Endothelial cell of umbilical vein (primary cell): ENCODE data around the gene DDX51. TPM values are rescaled to one million over a fixed set of nuclear protein-coding genes. Genes with fewer than 3 reads are reported as not detected.

Source experiments
- BruUV-seq: library from RNA; stranded (reverse); fragments of 400-500 nt; replicated peaks from 2 replicates; lab custom pipeline; 2021; lab: Mats Ljungman, UMichigan
- CTCF ChIA-PET: fragments of 300-600, 350-600 bp; sonication (Branson Sonifier 250); formaldehyde crosslinking; loops from one replicate; lab custom pipeline; 2021; ENCODE audit warnings: antibody characterized with exemption, inconsistent platforms; lab: Charles Lee
- POLR2A ChIA-PET: fragments of 300-600, 350-600 bp; sonication (Branson Sonifier 250); formaldehyde crosslinking; loops from one replicate; lab custom pipeline; 2021; ENCODE audit warnings: antibody characterized with exemption, inconsistent platforms; lab: Charles Lee
- DNase-seq: peaks from one replicate; pipeline ENCODE4 v3.0.0-alpha.2; 2011; ENCODE audit warnings: low read depth, low spot score
- FAIRE-seq: peaks from 2 replicates; lab custom pipeline; 2011; peaks lifted over from hg19 to GRCh38; lab: Jason Lieb, UNC
- H2AFZ ChIP-seq: 2 replicates; pipeline ENCODE4 v1.6.0; 2012; ENCODE audit warnings: low read depth, low read length, control low read depth, inconsistent platforms
- H3K27ac ChIP-seq: 2 replicates; pipeline ENCODE4 v1.5.1; 2011; ENCODE audit warnings: low read depth, mild to moderate bottlenecking, control low read depth, low read length, moderate library complexity; ENCODE audit not compliant: insufficient read depth
- H3K27me3 ChIP-seq, 2 experiments: 2 replicates each; pipeline versions ENCODE4 v1.6.0 to v1.6.1; 2011; ENCODE audit warnings: low read length in 2 of 2, mixed read lengths in 1 of 2; ENCODE audit not compliant: control insufficient read depth in 2 of 2, insufficient read depth in 2 of 2
- H3K36me3 ChIP-seq, 2 experiments: 2 replicates in 1 of 2; 3 replicates in 1 of 2; pipeline ENCODE4 v1.5.1; 2011; ENCODE audit warnings: low read length in 2 of 2, mild to moderate bottlenecking in 1 of 2, moderate library complexity in 1 of 2; ENCODE audit not compliant: control insufficient read depth in 2 of 2, insufficient read depth in 2 of 2; ENCODE audit errors: extremely low read depth in 1 of 2
- H3K4me1 ChIP-seq: 3 replicates; pipeline ENCODE4 v1.5.1; 2011; ENCODE audit warnings: mild to moderate bottlenecking, low read length; ENCODE audit not compliant: control insufficient read depth, insufficient read depth; ENCODE audit errors: extremely low read depth
- H3K4me2 ChIP-seq: 2 replicates; pipeline ENCODE4 v1.6.1; 2011; ENCODE audit warnings: low read length, control low read depth, mixed read lengths; ENCODE audit not compliant: insufficient read depth
- H3K4me3 ChIP-seq, 3 experiments: fragments of 200-600 bp in 1 of 3; sonication (generic), shearing (Covaris generic) in 1 of 3; replicated peaks in 1 of 3; 2 replicates each; pipeline ENCODE4 v1.5.1; 2011 to 2016; ENCODE audit warnings: control low read depth in 3 of 3, low read length in 3 of 3, mild to moderate bottlenecking in 2 of 3, inconsistent platforms in 1 of 3, low read depth in 1 of 3, moderate library complexity in 1 of 3; ENCODE audit not compliant: insufficient read depth in 1 of 3
- H3K79me2 ChIP-seq: 2 replicates; pipeline ENCODE4 v1.6.0; 2012; ENCODE audit warnings: low read length, inconsistent platforms; ENCODE audit not compliant: control insufficient read depth, insufficient read depth
- H3K9ac ChIP-seq: replicated peaks from 2 replicates; pipeline ENCODE3; 2011; ENCODE audit warnings: low read length, control low read depth; ENCODE audit not compliant: insufficient read depth; ENCODE audit errors: extremely low read depth
- H3K9me1 ChIP-seq: replicated peaks from 3 replicates; pipeline ENCODE4 v1.6.0; 2011; ENCODE audit warnings: mild to moderate bottlenecking, low read length; ENCODE audit not compliant: control insufficient read depth, insufficient read depth; ENCODE audit errors: extremely low read depth
- H3K9me3 ChIP-seq: replicated peaks from 2 replicates; pipeline ENCODE4 v1.5.1; 2012; ENCODE audit warnings: low read length, inconsistent platforms; ENCODE audit not compliant: control insufficient read depth, insufficient read depth
- H4K20me1 ChIP-seq: replicated peaks from 2 replicates; pipeline ENCODE3; 2011; ENCODE audit warnings: mild to moderate bottlenecking, low read length; ENCODE audit not compliant: control insufficient read depth, insufficient read depth; ENCODE audit errors: extremely low read depth
- EZH2 ChIP-seq: IDR thresholded peaks from 2 replicates; pipeline ENCODE4 v1.6.1; 2012; ENCODE audit warnings: borderline replicate concordance, low read depth, mild to moderate bottlenecking, moderate library complexity, low read length, inconsistent platforms; ENCODE audit not compliant: severe bottlenecking
- FOS ChIP-seq: IDR thresholded peaks from 2 replicates; pipeline ENCODE4 v1.6.1; 2011; ENCODE audit warnings: mild to moderate bottlenecking, low read length, moderate library complexity, borderline replicate concordance; ENCODE audit not compliant: insufficient read depth
- JUN ChIP-seq: IDR thresholded peaks from 2 replicates; pipeline ENCODE4 v1.6.1; 2011; ENCODE audit warnings: borderline replicate concordance, low read depth; ENCODE audit not compliant: insufficient read length, insufficient read depth
- POLR2A ChIP-seq: IDR thresholded peaks from 2 replicates; pipeline ENCODE4 v1.6.1; 2012; ENCODE audit warnings: low read depth, mild to moderate bottlenecking, control low read depth, low read length
- dilution Hi-C: fragments of 300-500 bp; cut with MboI; formaldehyde crosslinking; loops from one replicate; pipeline ENCODE4 v1.15.0; 2019; ENCODE audit warnings: low sequenced_read_pairs; ENCODE audit not compliant: extremely low pct_ligation_motif_present
- intact Hi-C: fragments of 100-400 bp; cut with micrococcal nuclease; formaldehyde crosslinking; loops from one replicate; pipeline ENCODE4 v1.10.0; 2022
- polyA plus RNA-seq, 4 experiments: library from polyadenylated mRNA; depleted of rRNA in 3 of 4; stranded (reverse) in 3 of 4; unstranded in 1 of 4; fragments of >200 nt; gene quantifications; 2 replicates each; pipeline versions ENCODE4 v1.2.1 to v1.2.3, GENCODE V29; 2011 to 2012; ENCODE audit warnings: missing spikeins in 1 of 4
- total RNA-seq: library from RNA; stranded (reverse); gene quantifications from 2 replicates; pipeline ENCODE4 v1.2.3, GENCODE V29; 2021
- TF ChIP-seq, protein P1 (sequence below), 2 donors: IDR thresholded peaks; 1 replicate in 1 of 2; 2 replicates in 1 of 2; pipeline ENCODE4 v1.5.1; 2011; ENCODE audit warnings: low read length in 2 of 2, mild to moderate bottlenecking in 2 of 2, moderate library complexity in 2 of 2, control low read depth in 1 of 2, inconsistent platforms in 1 of 2, low read depth in 1 of 2; ENCODE audit not compliant: insufficient read depth in 1 of 2; ENCODE audit errors: extremely low read depth in 1 of 2

Gene DDX51
- total and polyA plus RNA-seq, 2 donors (not counting 3 experiments of a cell fraction or from before 2014, with no cell fraction given): 11.4 to 23.5 TPM

DNA sequence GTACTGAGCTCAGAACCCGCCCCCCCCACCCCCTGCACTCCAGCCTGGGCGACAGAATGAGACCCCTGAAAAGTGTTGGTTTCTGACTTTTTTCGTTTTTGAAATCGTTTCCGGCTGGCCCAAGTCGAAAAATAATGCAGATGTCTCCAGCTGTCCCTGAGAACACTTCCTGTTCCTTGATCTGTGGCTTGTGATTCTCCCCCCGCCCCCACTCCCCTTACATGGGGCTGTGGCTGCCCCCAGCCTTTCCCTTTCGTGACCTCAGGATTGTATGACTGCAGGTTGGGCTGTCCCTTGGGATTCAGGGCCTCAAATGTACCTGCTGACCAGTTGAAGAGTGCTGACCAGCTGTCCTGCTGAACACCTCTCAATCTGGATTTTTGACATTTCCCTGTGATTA lies 34.2 kb upstream of the DDX51 start:
- Histone ChIP-seq H3K4me1 (no peaks in the 10 kb centered on the region), H4K20me1 (no peaks in the 10 kb centered on the region), H3K9me3 (no peaks in the 10 kb centered on the region), H2AFZ (no peak overlapping the region), H3K4me2 (no peak overlapping the region), H3K9ac (no peak overlapping the region), H3K79me2 (no peaks in the 10 kb centered on the region), H3K36me3 (no peaks in the 10 kb centered on the region), H3K27ac (no peak overlapping the region), H3K27me3 (no peaks in the 10 kb centered on the region), H3K9me1 (no peaks in the 10 kb centered on the region), H3K4me3 (no peak overlapping the region)
- BruUV-seq: no TSS peak
- dilution Hi-C loops: no loop called here
- DNase-seq (no peak), FAIRE-seq (no peak)
- POLR2A ChIA-PET: no interaction called here
- TF ChIP-seq, protein P1, sequence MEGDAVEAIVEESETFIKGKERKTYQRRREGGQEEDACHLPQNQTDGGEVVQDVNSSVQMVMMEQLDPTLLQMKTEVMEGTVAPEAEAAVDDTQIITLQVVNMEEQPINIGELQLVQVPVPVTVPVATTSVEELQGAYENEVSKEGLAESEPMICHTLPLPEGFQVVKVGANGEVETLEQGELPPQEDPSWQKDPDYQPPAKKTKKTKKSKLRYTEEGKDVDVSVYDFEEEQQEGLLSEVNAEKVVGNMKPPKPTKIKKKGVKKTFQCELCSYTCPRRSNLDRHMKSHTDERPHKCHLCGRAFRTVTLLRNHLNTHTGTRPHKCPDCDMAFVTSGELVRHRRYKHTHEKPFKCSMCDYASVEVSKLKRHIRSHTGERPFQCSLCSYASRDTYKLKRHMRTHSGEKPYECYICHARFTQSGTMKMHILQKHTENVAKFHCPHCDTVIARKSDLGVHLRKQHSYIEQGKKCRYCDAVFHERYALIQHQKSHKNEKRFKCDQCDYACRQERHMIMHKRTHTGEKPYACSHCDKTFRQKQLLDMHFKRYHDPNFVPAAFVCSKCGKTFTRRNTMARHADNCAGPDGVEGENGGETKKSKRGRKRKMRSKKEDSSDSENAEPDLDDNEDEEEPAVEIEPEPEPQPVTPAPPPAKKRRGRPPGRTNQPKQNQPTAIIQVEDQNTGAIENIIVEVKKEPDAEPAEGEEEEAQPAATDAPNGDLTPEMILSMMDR (IDR thresholded peaks at IDR 0.05; ENCODE audit: extremely low read depth in 1 of 2, insufficient read depth in 1 of 2, low read depth in 1 of 2, low read length in 2 of 2): no peak
- TF ChIP-seq EZH2: no peak
- intact Hi-C loops: no loop called here
- CTCF ChIA-PET: interaction anchor here (1.6 kb wide), 1 partner anchor 29 kb away, joined by 3 read pairs; no protein-coding TSS in a partner anchor

DNA sequence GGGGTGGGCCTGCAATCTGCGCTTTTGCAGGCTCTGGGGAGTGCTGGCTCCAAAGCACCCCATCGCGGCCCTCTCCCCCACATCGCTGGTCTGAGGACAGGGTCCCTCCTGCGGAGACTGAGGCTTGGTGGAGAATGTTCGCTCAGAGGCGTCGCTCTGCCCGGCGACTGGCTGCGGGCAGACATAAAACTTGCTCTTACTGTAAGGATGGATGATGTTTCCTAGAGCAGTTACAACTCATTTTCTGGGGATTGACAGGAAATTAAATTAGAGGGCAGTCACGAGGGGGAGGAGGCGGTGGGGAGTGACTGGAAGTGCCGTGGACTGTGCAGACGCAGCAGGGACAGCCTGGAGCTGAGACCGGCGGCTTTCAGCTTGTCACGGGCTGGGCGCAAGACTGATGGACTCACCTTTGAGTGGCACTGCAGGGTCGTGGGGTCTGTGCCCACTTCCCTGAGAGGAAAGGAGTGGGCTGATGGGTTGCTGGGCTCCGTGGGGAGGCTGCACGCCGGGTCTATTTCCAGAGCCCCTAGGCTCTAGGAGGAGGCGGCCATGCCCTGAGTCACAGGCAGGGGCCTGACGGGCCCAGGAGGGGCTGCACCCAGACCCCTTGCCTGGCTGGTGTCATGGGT lies 32.9 kb upstream of the DDX51 start:
- no TSS peak for BruUV-seq
- Histone ChIP-seq H3K27ac (no peak overlapping the region), H3K36me3 (no peaks in the 10 kb centered on the region), H3K4me3 (no peak overlapping the region), H2AFZ (no peak overlapping the region), H3K4me1 (no peaks in the 10 kb centered on the region), H3K9me3 (no peaks in the 10 kb centered on the region), H3K79me2 (no peaks in the 10 kb centered on the region), H4K20me1 (no peaks in the 10 kb centered on the region), H3K9me1 (no peaks in the 10 kb centered on the region), H3K27me3 (no peaks in the 10 kb centered on the region), H3K4me2 (no peak overlapping the region), H3K9ac (no peak overlapping the region)
- no peak for DNase-seq
- intact Hi-C loops: no loop called here
- dilution Hi-C loops: no loop called here
- no peak for TF ChIP-seq JUN
- no peak for TF ChIP-seq POLR2A
- no peak for TF ChIP-seq FOS
- TF ChIP-seq, protein P1 (IDR thresholded peaks at IDR 0.05; ENCODE audit: extremely low read depth in 1 of 2, insufficient read depth in 1 of 2, low read depth in 1 of 2, low read length in 2 of 2): no peak
- TF ChIP-seq EZH2: no peak
- POLR2A ChIA-PET: no interaction called here
- CTCF ChIA-PET: no interaction called here
- no peak for FAIRE-seq
